SK-N-MC (cell line): ENCODE data around the gene DDC.

Source experiments
- DNase-seq: peaks from one replicate; pipeline ENCODE4 v3.0.0-alpha.2; 2011; ENCODE audit warnings: low read depth, low spot score
- H3K27ac ChIP-seq: fragments of 200-600 bp; sonication (generic); 2 replicates; pipeline ENCODE4 v1.5.1; 2016; ENCODE audit warnings: mixed run types
- H3K36me3 ChIP-seq: fragments of 200-600 bp; sonication (generic); 2 replicates; pipeline ENCODE4 v1.6.1; 2017; ENCODE audit warnings: antibody characterized with exemption, low read length, mixed read lengths; ENCODE audit not compliant: insufficient read depth
- H3K4me3 ChIP-seq: fragments of 200-600 bp; sonication (generic); 2 replicates; pipeline ENCODE4 v1.5.1; 2016
- H3K9ac ChIP-seq: fragments of 200-600 bp; sonication (generic); 2 replicates; pipeline ENCODE4 v1.8.0; 2017; ENCODE audit warnings: mixed run types, mixed read lengths; ENCODE audit not compliant: insufficient read length
- H3K9me3 ChIP-seq: fragments of 200-600 bp; sonication (generic); 2 replicates; pipeline ENCODE4 v1.6.1; 2017; ENCODE audit warnings: low read depth, mild to moderate bottlenecking, antibody characterized with exemption, low read length, moderate library complexity, mixed read lengths
- EZH2 ChIP-seq: fragments of 200-600 bp; sonication (generic); IDR thresholded peaks from one replicate; pipeline ENCODE4 v1.6.1; 2017; ENCODE audit warnings: antibody characterized with exemption
- FOXP2 ChIP-seq: optimal IDR thresholded peaks from 2 replicates; pipeline ENCODE3; 2011; ENCODE audit warnings: mild to moderate bottlenecking, moderate library complexity; ENCODE audit not compliant: insufficient read depth; ENCODE audit errors: extremely low read length, control extremely low read depth
- POLR2AphosphoS5 ChIP-seq: IDR thresholded peaks from 2 replicates; pipeline ENCODE4 v1.6.1; 2012; ENCODE audit warnings: mild to moderate bottlenecking, low read depth, low read length, borderline replicate concordance

The DDC gene

DNA sequence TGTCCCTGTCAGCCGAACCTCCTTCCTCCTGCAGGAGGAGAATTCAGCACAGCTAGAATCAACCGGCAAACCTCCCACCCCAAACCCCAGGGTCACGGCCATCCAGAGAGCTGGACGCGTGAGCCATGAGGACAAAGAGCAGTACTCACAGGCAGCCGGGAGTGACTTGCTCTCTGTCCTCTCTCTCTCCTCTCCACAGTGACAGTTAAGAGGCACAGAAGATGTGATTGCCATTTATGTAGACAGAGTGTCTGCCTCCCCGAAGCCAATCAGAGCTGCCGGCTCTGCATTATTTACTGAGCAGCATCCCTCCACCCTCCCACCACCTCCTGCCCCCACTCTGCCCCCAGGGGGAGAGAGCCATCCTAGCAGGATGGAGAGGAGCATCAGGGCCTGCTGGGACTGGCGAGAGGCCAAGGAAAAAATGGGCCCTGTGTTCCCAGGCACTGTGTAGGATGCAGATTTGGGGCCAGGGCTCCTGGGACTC lies 4.3 kb downstream of the DDC start:
- Histone ChIP-seq H3K4me3 (no peak overlapping the region), H3K9me3 (no peaks in the 10 kb centered on the region), H3K27ac (no peak overlapping the region), H3K36me3 (no peaks in the 10 kb centered on the region), H3K9ac (no peak overlapping the region)
- no peak for TF ChIP-seq FOXP2
- TF ChIP-seq POLR2AphosphoS5, result no peak
- TF ChIP-seq EZH2, result no peak
- DNase-seq, result no peak

DNA sequence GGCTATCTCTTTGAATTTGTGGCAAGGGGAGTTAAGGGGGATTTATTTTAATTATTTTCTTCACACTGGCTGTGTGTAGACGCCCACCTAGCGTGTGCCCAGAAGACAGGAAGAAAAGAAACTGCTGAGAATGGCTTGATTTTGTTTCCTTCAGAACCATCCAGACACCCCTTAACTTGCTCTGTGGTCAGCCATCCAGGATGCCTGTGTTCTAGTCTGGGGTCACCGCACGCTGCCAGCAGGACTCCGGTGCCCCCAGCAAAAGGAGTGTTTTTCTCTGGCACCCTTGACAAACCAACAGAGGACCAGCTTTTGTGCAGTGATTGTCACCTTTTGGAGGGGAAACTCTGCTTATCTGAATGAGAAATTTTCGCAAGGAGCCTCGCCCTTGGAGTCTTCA lies 5.3 kb downstream of the DDC start:
- Histone ChIP-seq H3K9ac (no peak overlapping the region), H3K27ac (no peak overlapping the region), H3K36me3 (no peaks in the 10 kb centered on the region), H3K9me3 (no peaks in the 10 kb centered on the region), H3K4me3 (no peak overlapping the region)
- TF ChIP-seq EZH2, result no peak
- TF ChIP-seq POLR2AphosphoS5, result no peak
- no peak for TF ChIP-seq FOXP2
- DNase-seq, result no peak

DNA sequence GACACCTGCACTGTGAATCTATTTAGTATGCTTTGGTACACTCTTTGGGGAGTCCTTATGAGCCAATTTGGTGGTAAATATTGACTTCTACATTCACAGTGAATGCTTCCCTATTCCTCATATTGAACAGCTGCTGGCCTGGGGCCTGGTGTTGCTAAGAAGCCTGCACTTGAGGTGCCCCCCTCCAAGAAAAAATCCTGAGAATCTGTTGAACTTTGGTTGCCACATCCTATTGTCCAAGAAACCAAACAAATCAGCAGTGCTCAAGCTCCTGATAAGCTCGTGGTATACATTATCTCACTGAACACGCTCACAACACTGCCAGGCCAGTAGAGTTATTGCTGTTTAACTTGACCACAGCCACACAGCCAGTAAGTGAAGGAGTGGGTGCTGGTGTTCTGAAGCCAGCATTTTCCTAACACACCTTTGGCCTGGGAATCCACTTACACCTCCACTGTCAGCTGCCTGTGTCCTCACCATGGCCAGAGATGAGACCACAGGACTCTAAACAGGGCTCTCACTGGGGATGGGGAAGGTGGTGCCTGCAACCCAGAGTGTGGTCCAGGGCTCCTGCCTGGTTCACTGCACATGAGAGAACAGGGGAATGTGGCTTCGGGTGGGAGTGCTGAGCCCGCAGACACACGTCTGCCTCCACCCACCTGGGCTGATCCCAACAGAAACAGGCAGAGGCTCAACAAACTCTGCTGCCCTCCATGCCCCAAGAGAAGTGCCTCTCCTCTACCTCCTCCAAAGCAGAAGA lies 6.7 kb downstream of the DDC start:
- TF ChIP-seq POLR2AphosphoS5 (no peak), EZH2 (no peak)
- no peak for DNase-seq
- Histone ChIP-seq H3K9me3 (no peaks in the 10 kb centered on the region), H3K36me3 (no peaks in the 10 kb centered on the region), H3K4me3 (no peak overlapping the region), H3K27ac (no peak overlapping the region), H3K9ac (no peak overlapping the region)

DNA sequence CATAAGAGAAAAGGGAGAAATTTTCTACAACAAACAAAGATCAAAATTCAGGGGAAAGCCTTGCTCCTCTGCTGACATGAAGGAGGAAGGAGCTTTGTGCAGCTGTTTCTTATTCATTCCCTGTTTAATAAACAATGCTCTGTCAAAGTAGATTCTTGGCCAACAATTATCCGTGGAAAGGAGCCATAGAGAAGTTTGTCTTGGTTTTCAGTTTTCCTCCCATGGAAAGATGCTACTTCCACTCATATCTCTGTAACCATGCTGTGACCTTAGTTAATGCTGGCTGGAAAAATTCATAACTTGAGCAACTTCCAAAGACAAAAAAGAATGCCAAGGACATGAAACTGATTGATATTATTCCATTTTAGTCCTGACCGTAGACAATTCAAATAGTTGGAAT lies 8.1 kb downstream of the DDC start:
- Histone ChIP-seq H3K9me3 (no peaks in the 10 kb centered on the region), H3K27ac (no peak overlapping the region), H3K9ac (no peak overlapping the region), H3K36me3 (no peaks in the 10 kb centered on the region), H3K4me3 (no peak overlapping the region)
- DNase-seq, result no peak
- no peak for TF ChIP-seq FOXP2
- TF ChIP-seq EZH2, result no peak
- no peak for TF ChIP-seq POLR2AphosphoS5

DNA sequence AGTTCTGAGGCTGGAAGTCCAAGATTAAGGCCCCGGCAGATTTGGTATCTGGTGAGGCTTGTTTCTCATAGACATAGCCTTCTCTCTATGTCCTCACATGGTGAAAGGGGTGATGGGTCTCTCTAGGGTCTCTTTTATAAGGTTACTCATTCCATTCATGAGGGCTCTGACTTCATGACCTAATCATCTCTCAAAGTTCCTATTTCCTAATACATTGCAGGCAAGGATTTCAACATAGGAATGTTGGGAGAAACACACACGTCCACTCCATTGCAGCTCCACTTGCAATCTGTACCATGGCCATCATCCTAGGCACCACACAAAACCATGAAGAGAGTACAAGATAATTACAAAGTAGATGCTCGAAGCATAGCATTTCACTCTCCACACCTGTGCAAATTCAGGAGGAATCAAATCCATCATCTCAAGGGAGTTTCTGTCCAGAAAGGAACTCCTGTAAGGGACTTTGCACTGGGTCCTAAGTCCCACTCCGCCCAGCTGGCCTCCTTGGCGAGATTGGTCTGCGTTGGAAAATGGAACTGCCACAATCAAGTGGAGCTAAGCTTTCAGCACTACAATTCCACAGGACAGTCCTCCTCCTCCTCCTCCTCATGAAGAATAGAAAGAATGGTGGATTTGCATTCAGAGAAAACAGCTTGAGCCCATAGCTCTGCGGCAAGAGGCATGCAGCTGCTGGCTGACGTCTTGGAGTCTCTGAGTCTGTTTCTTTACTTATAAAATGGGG lies 8.8 kb downstream of the DDC start:
- no peaks in the 10 kb centered on the region for H3K36me3 ChIP-seq
- H3K4me3 ChIP-seq, result no peak overlapping the region
- H3K27ac ChIP-seq, result no peak overlapping the region
- no peak for DNase-seq
- no peaks in the 10 kb centered on the region for H3K9me3 ChIP-seq
- TF ChIP-seq EZH2 (no peak), POLR2AphosphoS5 (no peak), FOXP2 (no peak)
- H3K9ac ChIP-seq, result no peak overlapping the region

DNA sequence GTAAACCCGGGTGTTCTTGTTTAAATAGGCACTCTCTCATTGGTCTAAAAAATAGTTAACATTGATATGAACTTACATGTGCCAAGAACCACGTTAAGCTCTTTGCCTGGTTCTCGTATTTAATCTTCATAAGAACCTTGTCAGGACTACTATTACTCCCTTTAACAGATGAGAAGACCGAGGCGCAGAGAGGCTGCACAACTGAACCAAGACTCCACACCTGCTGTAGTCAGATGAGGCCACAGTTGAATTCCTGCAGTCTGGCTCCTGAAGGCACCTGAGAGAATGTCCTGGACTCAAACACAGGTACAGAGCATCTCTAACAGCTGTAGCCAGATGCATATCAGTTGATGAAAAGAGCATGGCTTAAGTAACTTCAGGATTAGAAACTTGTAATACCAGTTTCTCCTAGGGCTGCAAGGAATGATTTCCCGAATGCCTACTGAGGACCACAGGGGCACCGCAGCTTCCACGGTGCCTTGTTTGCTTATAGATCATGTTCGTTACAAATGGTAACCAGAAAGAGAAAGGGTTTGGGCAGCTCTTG lies 9.5 kb downstream of the DDC start:
- Histone ChIP-seq H3K9me3 (no peaks in the 10 kb centered on the region), H3K4me3 (no peak overlapping the region), H3K36me3 (no peaks in the 10 kb centered on the region), H3K9ac (no peak overlapping the region), H3K27ac (no peak overlapping the region)
- DNase-seq, result no peak
- TF ChIP-seq POLR2AphosphoS5 (no peak), FOXP2 (no peak), EZH2 (no peak)

DNA sequence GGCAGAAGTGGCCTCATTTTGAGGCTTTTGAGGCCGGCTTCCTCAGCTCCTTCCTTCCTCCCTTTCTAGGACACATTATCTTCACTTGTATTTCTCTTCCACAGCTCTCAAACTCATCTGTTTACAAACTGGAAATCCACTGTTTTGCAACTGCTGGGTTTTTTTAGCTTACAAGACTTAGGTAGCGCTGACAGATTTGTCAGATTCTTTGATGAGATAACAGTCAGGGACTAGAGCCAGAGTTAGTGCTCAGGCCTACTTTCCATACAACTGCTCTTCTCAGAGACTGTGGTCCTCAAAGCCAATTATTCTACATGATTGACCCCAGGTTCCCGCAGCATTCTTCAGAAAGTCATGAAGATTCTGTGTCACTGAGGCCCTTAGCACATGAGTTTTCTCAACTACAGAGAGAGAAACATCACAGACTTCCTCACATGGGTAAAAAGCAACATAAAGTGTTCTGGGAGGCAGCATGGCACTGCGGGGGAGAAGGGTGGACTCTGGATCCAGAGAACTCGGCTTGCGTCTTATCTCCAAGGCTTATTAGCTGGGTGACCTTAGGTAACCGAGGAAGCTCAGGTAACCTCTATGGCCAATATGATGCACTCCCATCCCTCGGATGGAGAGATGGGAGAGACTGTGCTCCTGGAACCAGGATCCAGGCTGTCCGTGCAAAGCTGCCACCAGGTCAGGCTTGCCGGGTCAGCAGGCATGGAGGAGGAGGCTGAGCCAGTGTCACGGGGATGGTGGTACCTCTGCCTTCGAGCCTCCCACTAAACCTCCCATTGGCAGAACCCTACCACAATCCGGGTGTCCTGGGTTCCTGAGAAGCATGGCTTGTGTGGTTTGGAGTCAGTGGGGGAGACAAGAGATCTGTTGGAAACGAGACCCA lies 10.5 kb downstream of the DDC start:
- H3K4me3 ChIP-seq, result no peak overlapping the region
- TF ChIP-seq EZH2, result no peak
- no peak for TF ChIP-seq POLR2AphosphoS5
- no peak for TF ChIP-seq FOXP2
- H3K36me3 ChIP-seq, result no peaks in the 10 kb centered on the region
- no peak overlapping the region for H3K9ac ChIP-seq
- H3K27ac ChIP-seq, result no peak overlapping the region
- H3K9me3 ChIP-seq, result no peaks in the 10 kb centered on the region
- DNase-seq, result no peak

DNA sequence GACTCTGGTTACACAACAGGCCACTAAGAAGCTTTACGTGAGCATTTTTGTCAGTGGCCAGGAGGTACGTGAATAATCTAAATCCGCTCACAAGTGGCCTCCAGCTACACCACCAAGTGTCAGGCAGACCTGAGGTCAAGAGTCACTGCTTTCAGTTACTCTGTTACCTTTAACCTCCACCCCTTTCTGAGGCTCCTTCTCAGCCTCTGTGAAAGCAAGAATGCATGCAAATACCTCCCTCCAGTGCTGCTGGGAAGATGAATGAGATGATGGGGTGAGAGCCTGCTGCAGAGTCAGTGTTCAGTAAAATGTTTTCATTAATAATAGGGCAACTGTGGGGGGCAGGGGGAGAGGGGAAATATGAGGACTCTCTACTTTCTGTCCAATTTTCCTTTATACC lies 11.2 kb downstream of the DDC start:
- Histone ChIP-seq H3K9ac (no peak overlapping the region), H3K4me3 (no peak overlapping the region), H3K36me3 (no peaks in the 10 kb centered on the region), H3K27ac (no peak overlapping the region), H3K9me3 (no peaks in the 10 kb centered on the region)
- TF ChIP-seq EZH2, result no peak
- TF ChIP-seq FOXP2, result no peak
- TF ChIP-seq POLR2AphosphoS5, result no peak
- no peak for DNase-seq

DNA sequence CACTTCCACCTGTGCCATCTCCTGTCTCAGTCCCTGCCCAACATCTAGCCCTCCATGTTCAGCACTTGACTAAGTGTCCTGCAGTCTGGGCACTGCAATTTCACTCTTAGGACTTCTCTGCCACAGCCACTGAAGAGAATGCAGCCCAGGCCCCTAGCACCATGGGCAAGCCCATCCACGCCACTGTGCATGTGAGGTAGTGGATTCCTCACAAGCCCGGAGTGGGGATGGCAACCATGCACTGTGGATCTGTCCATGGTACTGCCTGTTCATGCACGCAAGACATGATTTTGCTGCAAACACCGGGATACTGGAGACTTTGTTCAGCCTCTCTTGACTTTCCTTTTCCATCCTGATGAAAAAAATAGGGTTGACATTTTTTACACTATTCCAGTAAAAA lies 12.3 kb downstream of the DDC start:
- Histone ChIP-seq H3K4me3 (no peak overlapping the region), H3K36me3 (no peaks in the 10 kb centered on the region), H3K27ac (no peak overlapping the region), H3K9ac (no peak overlapping the region), H3K9me3 (no peaks in the 10 kb centered on the region)
- TF ChIP-seq POLR2AphosphoS5 (no peak), FOXP2 (no peak), EZH2 (no peak)
- DNase-seq, result peak; percentile 10
